GM12875 (cell line): ENCODE data around the gene FYN.

ENCODE experiments used
- H3K4me3 ChIP-seq: one replicate; pipeline ENCODE4 v1.5.1; 2011; ENCODE audit warnings: low read depth, low read length, control low read depth
- CTCF ChIP-seq: IDR thresholded peaks from 2 replicates; pipeline ENCODE4 v1.5.1; 2011; ENCODE audit warnings: low read depth, mild to moderate bottlenecking, control low read depth, inconsistent platforms, low read length, moderate library complexity, borderline replicate concordance; ENCODE audit not compliant: insufficient read depth

The FYN gene

GRCh38 chr6:111758608-111759329 is 114.5 kb downstream of the FYN start:
- no peak for TF ChIP-seq CTCF
- H3K4me3 ChIP-seq = no peak overlapping the region

- TF ChIP-seq CTCF = no peak
- H3K4me3 ChIP-seq = no peak overlapping the region
These were observed 115.9 kb downstream of the FYN start for GRCh38 chr6:111757342-111757741.

- TF ChIP-seq CTCF = no peak
- no peak overlapping the region for H3K4me3 ChIP-seq
These were observed 118.8 kb downstream of the FYN start for GRCh38 chr6:111754423-111754822.

GRCh38 chr6:111753573-111753972 is 119.7 kb downstream of the FYN start:
- H3K4me3 ChIP-seq = no peak overlapping the region
- no peak for TF ChIP-seq CTCF

- no peak for TF ChIP-seq CTCF
- H3K4me3 ChIP-seq = no peak overlapping the region
These were observed 120.8 kb downstream of the FYN start for GRCh38 chr6:111752476-111752875.

- no peak overlapping the region for H3K4me3 ChIP-seq
- no peak for TF ChIP-seq CTCF
These were observed 122.2 kb downstream of the FYN start for GRCh38 chr6:111750753-111751673.
